Measurements from ENCODE around the gene PAPPA2. TPM values are rescaled to one million over a fixed set of nuclear protein-coding genes. Genes with fewer than 3 reads are reported as not detected.
A peak's percentile ranks its signal among the peaks of the same experiment; 100 is the strongest.
"Not testable (repeated sequence)": the region's sequence is repeated elsewhere in the genome, so short reads cannot be mapped to it uniquely, and the experiment has no call there.

Gene PAPPA2
- total RNA-seq, 1 donor, result 7.0 TPM

DNA sequence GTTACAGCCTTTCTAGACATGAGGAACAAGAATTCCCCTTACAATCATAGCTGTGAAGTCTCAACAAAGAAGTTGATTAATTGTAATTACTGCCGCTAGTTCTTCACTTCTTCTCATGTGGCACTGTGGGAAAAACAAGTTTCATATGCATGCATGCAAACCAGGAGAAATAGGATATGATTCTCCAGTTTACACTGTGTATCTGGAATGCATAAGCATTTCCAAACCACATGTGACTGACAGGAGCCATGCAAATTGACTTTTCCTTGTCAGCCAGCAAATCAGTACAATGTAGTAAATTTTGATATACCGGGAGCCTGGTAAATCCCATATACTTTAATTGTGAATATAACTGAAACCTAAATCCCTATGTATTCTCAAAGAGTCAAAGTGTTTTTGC lies 279.3 kb downstream of the PAPPA2 start:
- TF ChIP-seq, protein P1, sequence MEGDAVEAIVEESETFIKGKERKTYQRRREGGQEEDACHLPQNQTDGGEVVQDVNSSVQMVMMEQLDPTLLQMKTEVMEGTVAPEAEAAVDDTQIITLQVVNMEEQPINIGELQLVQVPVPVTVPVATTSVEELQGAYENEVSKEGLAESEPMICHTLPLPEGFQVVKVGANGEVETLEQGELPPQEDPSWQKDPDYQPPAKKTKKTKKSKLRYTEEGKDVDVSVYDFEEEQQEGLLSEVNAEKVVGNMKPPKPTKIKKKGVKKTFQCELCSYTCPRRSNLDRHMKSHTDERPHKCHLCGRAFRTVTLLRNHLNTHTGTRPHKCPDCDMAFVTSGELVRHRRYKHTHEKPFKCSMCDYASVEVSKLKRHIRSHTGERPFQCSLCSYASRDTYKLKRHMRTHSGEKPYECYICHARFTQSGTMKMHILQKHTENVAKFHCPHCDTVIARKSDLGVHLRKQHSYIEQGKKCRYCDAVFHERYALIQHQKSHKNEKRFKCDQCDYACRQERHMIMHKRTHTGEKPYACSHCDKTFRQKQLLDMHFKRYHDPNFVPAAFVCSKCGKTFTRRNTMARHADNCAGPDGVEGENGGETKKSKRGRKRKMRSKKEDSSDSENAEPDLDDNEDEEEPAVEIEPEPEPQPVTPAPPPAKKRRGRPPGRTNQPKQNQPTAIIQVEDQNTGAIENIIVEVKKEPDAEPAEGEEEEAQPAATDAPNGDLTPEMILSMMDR (IDR thresholded peaks at IDR 0.05; ENCODE audit: insufficient read depth, low read length), result no peak
- no peak overlapping the region for H3K4me3 ChIP-seq (ENCODE audit: low read depth, low read length)
- no peak for DNase-seq (ENCODE audit: low read depth)

- H3K4me3 ChIP-seq (ENCODE audit: low read depth, low read length), result no peak overlapping the region
- TF ChIP-seq, protein P1 (IDR thresholded peaks at IDR 0.05; ENCODE audit: insufficient read depth, low read length), result no peak
- DNase-seq (ENCODE audit: low read depth), result no peak
These were observed 281.2 kb downstream of the PAPPA2 start for GRCh38 chr1:176744142-176744541.

GRCh38 chr1:176745945-176746344 lies 283.0 kb downstream of the PAPPA2 start:
- TF ChIP-seq, protein P1 (IDR thresholded peaks at IDR 0.05; ENCODE audit: insufficient read depth, low read length), result peak; percentile 41
- H3K4me3 ChIP-seq (ENCODE audit: low read depth, low read length), result no peak overlapping the region
- DNase-seq (ENCODE audit: low read depth), result peak; percentile 22

- no peak for DNase-seq (ENCODE audit: low read depth)
- H3K4me3 ChIP-seq (ENCODE audit: low read depth, low read length), result no peak overlapping the region
- TF ChIP-seq, protein P1 (IDR thresholded peaks at IDR 0.05; ENCODE audit: insufficient read depth, low read length), result no peak
These were observed 289.5 kb downstream of the PAPPA2 start for GRCh38 chr1:176752505-176752904.

GRCh38 chr1:176754676-176755075 lies 291.7 kb downstream of the PAPPA2 start:
- DNase-seq (ENCODE audit: low read depth), result no peak
- TF ChIP-seq, protein P1 (IDR thresholded peaks at IDR 0.05; ENCODE audit: insufficient read depth, low read length), result no peak
- H3K4me3 ChIP-seq (ENCODE audit: low read depth, low read length), result no peak overlapping the region

DNA sequence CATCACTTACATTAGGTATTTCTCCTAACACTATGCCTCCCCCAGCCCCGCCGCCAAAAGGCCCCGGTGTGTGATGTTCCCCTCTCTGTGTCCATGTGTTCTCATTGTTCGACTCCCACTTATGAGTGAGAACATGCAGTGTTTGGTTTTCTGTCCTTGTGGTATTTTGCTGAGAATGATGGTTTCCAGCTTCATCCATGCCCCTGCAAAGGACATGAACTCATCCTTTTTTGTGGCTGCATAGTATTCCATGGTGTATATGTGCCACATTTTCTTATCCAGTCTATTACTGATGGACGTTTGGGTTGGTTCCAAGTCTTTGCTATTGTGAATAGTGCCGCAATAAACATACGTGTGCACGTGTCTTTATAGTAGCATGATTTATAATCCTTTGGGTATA lies 293.8 kb downstream of the PAPPA2 start:
- DNase-seq (ENCODE audit: low read depth); H3K4me3 ChIP-seq (ENCODE audit: low read depth, low read length): not testable (repeated sequence)

- no peak overlapping the region for H3K4me3 ChIP-seq (ENCODE audit: low read depth, low read length)
- TF ChIP-seq, protein P1 (IDR thresholded peaks at IDR 0.05; ENCODE audit: insufficient read depth, low read length), result no peak
- DNase-seq (ENCODE audit: low read depth), result no peak
These were observed 302.6 kb downstream of the PAPPA2 start for GRCh38 chr1:176765608-176766007.

Data from fibroblast of the aortic adventitia (primary cell).